Sigmoid colon (tissue), 7 donors: ENCODE results near the gene ZNHIT2. TPM values are rescaled to one million over a fixed set of nuclear protein-coding genes. Genes with fewer than 3 reads are reported as not detected.

Source experiments
- DNase-seq: peaks from one replicate; pipeline ENCODE4 v3.0.0-alpha.2; 2019
- H3K27ac ChIP-seq, 4 donors: fragments of 200-600 bp; sonication (generic); one replicate each; pipeline ENCODE4 v1.5.1; 2016 to 2019; ENCODE audit warnings: mild to moderate bottlenecking in 1 of 4
- H3K27me3 ChIP-seq, 3 donors: fragments of 200-600 bp; sonication (generic); one replicate each; pipeline ENCODE4 v1.5.1; 2019; ENCODE audit warnings: mild to moderate bottlenecking in 1 of 3
- H3K36me3 ChIP-seq, 4 donors: fragments of 200-600 bp; sonication (generic); one replicate each; pipeline ENCODE4 v1.5.1; 2016 to 2019
- H3K4me1 ChIP-seq, 4 donors: fragments of 200-600 bp; sonication (generic); one replicate each; pipeline ENCODE4 v1.5.1; 2017 to 2019
- H3K4me3 ChIP-seq, 4 donors: fragments of 200-600 bp; sonication (generic); one replicate each; pipeline ENCODE4 v1.5.1; 2017 to 2019; ENCODE audit warnings: mild to moderate bottlenecking in 2 of 4, moderate library complexity in 1 of 4
- H3K9me3 ChIP-seq, 4 donors: fragments of 200-600 bp in 3 of 4; sonication (generic) in 3 of 4; one replicate each; pipeline versions ENCODE4 v1.5.1 to v1.6.1; 2013 to 2019
- CTCF ChIP-seq, 4 experiments: fragments of 450-650 bp in 3 of 4; fragments of 200-600 bp in 1 of 4; IDR thresholded peaks; one replicate each; pipeline ENCODE4 v1.5.1; 2016 to 2019; ENCODE audit warnings: antibody characterized with exemption in 4 of 4, mild to moderate bottlenecking in 3 of 4, moderate library complexity in 2 of 4
- EP300 ChIP-seq, 4 donors: sonication (generic); formaldehyde crosslinking; IDR thresholded peaks; one replicate each; pipeline ENCODE4 v1.6.1; 2017; ENCODE audit warnings: antibody characterized with exemption in 4 of 4
- POLR2A ChIP-seq, 2 donors: fragments of 450-650 bp; IDR thresholded peaks; one replicate each; pipeline ENCODE4 v1.6.1; 2016; ENCODE audit warnings: antibody characterized with exemption in 2 of 2, mild to moderate bottlenecking in 2 of 2, moderate library complexity in 2 of 2
- POLR2AphosphoS5 ChIP-seq, 4 donors: sonication (generic); formaldehyde crosslinking; IDR thresholded peaks; one replicate each; pipeline ENCODE4 v1.6.1; 2017; ENCODE audit warnings: antibody characterized with exemption in 4 of 4
- WGBS, 2 donors: extraction: QIAGEN DNeasy Blood & Tissue Kit; methylation state at CpG; one replicate each; pipeline ENCODE4 v1.1.7; 2013; 5-methylcytosine and 5-hydroxymethylcytosine counted together
- intact Hi-C: fragments of 100-400 bp; cut with DNase I; formaldehyde crosslinking; loops from one replicate; pipeline ENCODE4 v1.15.1; 2023
- polyA plus RNA-seq, 3 donors: library from polyadenylated mRNA; stranded (reverse); fragments of 200-250 nt; gene quantifications; one replicate each; pipeline ENCODE4 v1.2.3, GENCODE V29; 2013
- total RNA-seq, 4 donors: library from RNA; depleted of rRNA; stranded (reverse); fragments of >200 nt; gene quantifications; one replicate each; pipeline ENCODE4 v1.1.0, GENCODE V29; 2016
- donor health status: healthy with polysubstance abuse.
- donor health status: Bipolar disorder and iron deficiency.
- donor health status: healthy.

ZNHIT2 gene
- total and polyA plus RNA-seq, 7 donors: 8.3 to 16.3 (median 13.6) TPM

- Histone ChIP-seq H3K4me3 (peak overlapping the region; percentile 68 to 98 (median 89)), H3K27ac (peak overlapping the region; percentile 87 to 97 (median 90)), H3K36me3 (peaks cover 9 to 37% (median 18%) of the 10 kb centered on the region in 4 donors), H3K27me3 (no peaks in the 10 kb centered on the region), H3K4me1 (peaks cover 0 to 63% (median 52%) of the 10 kb centered on the region in 4 donors), H3K9me3 (no peaks in the 10 kb centered on the region)
- DNase-seq: peak; percentile 70
- intact Hi-C loops: loop anchor here (1.0 to 10.0 kb wide), 5 partner anchors 32 to 498 kb away; partner anchors contain the start of genes ARL2, CDC42BPG, CDCA5 and MAP3K11
- TF ChIP-seq POLR2AphosphoS5 (IDR thresholded peaks at IDR 0.05) (no peak), POLR2A (IDR thresholded peaks at IDR 0.05) (no peak), EP300 (IDR thresholded peaks at IDR 0.05) (no peak)
- 12 to 21% methylated on average over 68 of the region's 68 CpGs for WGBS, 2 donors
These were observed 913 bp downstream of the ZNHIT2 start for GRCh38 chr11:65116370-65117205.

- peaks cover 0 to 63% (median 52%) of the 10 kb centered on the region in 4 donors for H3K4me1 ChIP-seq
- H3K27me3 ChIP-seq: no peaks in the 10 kb centered on the region
- H3K4me3 ChIP-seq: no peak overlapping the region
- no peak for TF ChIP-seq CTCF (IDR thresholded peaks at IDR 0.05)
- no peak for TF ChIP-seq EP300 (IDR thresholded peaks at IDR 0.05)
- TF ChIP-seq POLR2AphosphoS5 (IDR thresholded peaks at IDR 0.05): no peak
- no peak for TF ChIP-seq POLR2A (IDR thresholded peaks at IDR 0.05)
- DNase-seq: no peak
- H3K36me3 ChIP-seq: peaks cover 9 to 29% (median 12%) of the 10 kb centered on the region in 4 donors
- H3K9me3 ChIP-seq: no peaks in the 10 kb centered on the region
- intact Hi-C loops: loop anchor here (2.0 to 10.0 kb wide), 3 partner anchors 101 to 499 kb away; partner anchors contain the start of genes ARL2, CDC42BPG, MAP3K11 and PCNX3
- 93 to 96% methylated on average over 21 of the region's 21 CpGs for WGBS, 2 donors
- no peak overlapping the region for H3K27ac ChIP-seq
These were observed 2.0 kb downstream of the ZNHIT2 start for GRCh38 chr11:65115361-65116082.

GRCh38 chr11:65114538-65115171, 2.8 kb downstream of the ZNHIT2 start:
- WGBS, 2 donors: 91 to 92% methylated on average over 11 of the region's 11 CpGs
- DNase-seq: peak; percentile 62
- H3K9me3 ChIP-seq: no peaks in the 10 kb centered on the region
- peaks cover 0 to 60% (median 54%) of the 10 kb centered on the region in 4 donors for H3K4me1 ChIP-seq
- no peaks in the 10 kb centered on the region for H3K27me3 ChIP-seq
- intact Hi-C loops: loop anchor here (10.0 kb wide), 2 partner anchors 270 to 500 kb away; partner anchors contain the start of genes CDC42BPG, MAP3K11 and PCNX3
- no peak overlapping the region for H3K4me3 ChIP-seq
- peak in 1 of 4 donors; percentile 7 for TF ChIP-seq POLR2AphosphoS5 (IDR thresholded peaks at IDR 0.05)
- TF ChIP-seq POLR2A (IDR thresholded peaks at IDR 0.05): no peak
- H3K36me3 ChIP-seq: peaks cover under 1 to 23% (median 5%) of the 10 kb centered on the region in 4 donors
- H3K27ac ChIP-seq: no peak overlapping the region

- Histone ChIP-seq H3K27ac (no peak overlapping the region), H3K27me3 (no peaks in the 10 kb centered on the region), H3K36me3 (peaks cover 0 to 23% (median 5%) of the 10 kb centered on the region in 4 donors), H3K9me3 (no peaks in the 10 kb centered on the region), H3K4me1 (peaks cover 0 to 60% (median 53%) of the 10 kb centered on the region in 4 donors), H3K4me3 (no peak overlapping the region)
- 52 to 73% methylated on average over 6 of the region's 6 CpGs for WGBS, 2 donors
- peak; percentile 44 for DNase-seq
- intact Hi-C loops: loop anchor here (10.0 kb wide), 2 partner anchors 269 to 501 kb away; partner anchors contain the start of genes CDC42BPG, MAP3K11 and PCNX3
- TF ChIP-seq CTCF (IDR thresholded peaks at IDR 0.05) (no peak), EP300 (IDR thresholded peaks at IDR 0.05) (no peak), POLR2AphosphoS5 (IDR thresholded peaks at IDR 0.05) (no peak)
These were observed 3.7 kb downstream of the ZNHIT2 start for GRCh38 chr11:65113839-65114238.

- no peaks in the 10 kb centered on the region for H3K9me3 ChIP-seq
- no peaks in the 10 kb centered on the region for H3K27me3 ChIP-seq
- H3K4me1 ChIP-seq: peaks cover 0 to 60% (median 53%) of the 10 kb centered on the region in 4 donors
- DNase-seq: peak; percentile 66
- peaks cover 2 to 26% (median 9%) of the 10 kb centered on the region in 4 donors for H3K36me3 ChIP-seq
- WGBS, 2 donors: 5 to 16% methylated on average over 14 of the region's 14 CpGs
- intact Hi-C loops: loop anchor here (10.0 kb wide), 2 partner anchors 269 to 501 kb away; partner anchors contain the start of genes CDC42BPG, MAP3K11 and PCNX3
- TF ChIP-seq POLR2AphosphoS5 (IDR thresholded peaks at IDR 0.05) (no peak), CTCF (IDR thresholded peaks at IDR 0.05) (no peak), EP300 (IDR thresholded peaks at IDR 0.05) (no peak), POLR2A (IDR thresholded peaks at IDR 0.05) (no peak)
- peak overlapping the region in 1 of 4 donors; percentile 81 for H3K27ac ChIP-seq
- peak overlapping the region; percentile 35 to 58 (median 49) for H3K4me3 ChIP-seq
These were observed 4.1 kb downstream of the ZNHIT2 start for GRCh38 chr11:65113361-65113756.
